ENCODE data around the gene ATG101. TPM values are rescaled to one million over a fixed set of nuclear protein-coding genes. Genes with fewer than 3 reads are reported as not detected.

The ATG101 gene
- total and polyA plus RNA-seq, 4 donors, result 12.9 to 31.8 (median 29.4) TPM

- Histone ChIP-seq H3K4me1 (ENCODE audit: control insufficient read depth in 4 of 4, insufficient read depth in 4 of 4, low read length in 3 of 4) (peaks cover 0 to 5% (median 3%) of the 10 kb centered on the region in 4 donors), H3K9ac (ENCODE audit: low read depth in 1 of 2, low read length in 2 of 2) (no peak overlapping the region), H3K27me3 (ENCODE audit: control insufficient read depth in 4 of 4, insufficient read depth in 4 of 4, low read length in 3 of 4) (no peaks in the 10 kb centered on the region), H3K9me3 (ENCODE audit: control insufficient read depth in 4 of 4, low read length in 3 of 4) (no peaks in the 10 kb centered on the region), H3K27ac (ENCODE audit: low read depth in 1 of 2, low read length in 2 of 2) (peak overlapping the region in 1 of 2 donors; percentile 19), H3K4me3 (ENCODE audit: low read depth in 1 of 3, low read length in 3 of 3) (no peak overlapping the region), H3K36me3 (ENCODE audit: control insufficient read depth in 4 of 4, insufficient read depth in 3 of 4, low read depth in 1 of 4, low read length in 3 of 4) (no peaks in the 10 kb centered on the region)
- DNase-seq (ENCODE audit: low spot score), result no peak
- TF ChIP-seq RAD21 (IDR thresholded peaks at IDR 0.05) (no peak), EGR1 (IDR thresholded peaks at IDR 0.05; ENCODE audit: low read depth in 2 of 2) (no peak), TAF1 (conservative IDR thresholded peaks at IDR 0.05) (no peak), YY1 (IDR thresholded peaks at IDR 0.05) (no peak), HNF4G (IDR thresholded peaks at IDR 0.05) (no peak), ZBTB33 (IDR thresholded peaks at IDR 0.05) (no peak), GABPA (IDR thresholded peaks at IDR 0.05 in 1 of 2, conservative IDR thresholded peaks at IDR 0.05 in 1 of 2) (no peak), NR2F2 (IDR thresholded peaks at IDR 0.05) (no peak), RXRA (IDR thresholded peaks at IDR 0.05) (no peak), ATF3 (IDR thresholded peaks at IDR 0.05) (no peak), HNF4A (conservative IDR thresholded peaks at IDR 0.05) (no peak), JUND (IDR thresholded peaks at IDR 0.05) (no peak)
- 80% methylated on average over 6 of the region's 6 CpGs for WGBS
Observed at GRCh38 chr12:52038447-52038846, 31.3 kb upstream of the ATG101 start.

- peaks cover 0 to 9% (median 6%) of the 10 kb centered on the region in 4 donors for H3K4me1 ChIP-seq (ENCODE audit: control insufficient read depth in 4 of 4, insufficient read depth in 4 of 4, low read length in 3 of 4)
- no peak overlapping the region for H3K27ac ChIP-seq (ENCODE audit: low read depth in 1 of 2, low read length in 2 of 2)
Observed at GRCh38 chr12:52041035-52041434, 28.7 kb upstream of the ATG101 start.

GRCh38 chr12:52041695-52042123, 28.1 kb upstream of the ATG101 start:
- Histone ChIP-seq H3K9me3 (ENCODE audit: control insufficient read depth in 4 of 4, low read length in 3 of 4) (no peaks in the 10 kb centered on the region), H3K9ac (ENCODE audit: low read depth in 1 of 2, low read length in 2 of 2) (no peak overlapping the region), H3K4me1 (ENCODE audit: control insufficient read depth in 4 of 4, insufficient read depth in 4 of 4, low read length in 3 of 4) (peaks cover 0 to 7% (median 3%) of the 10 kb centered on the region in 4 donors), H3K36me3 (ENCODE audit: control insufficient read depth in 4 of 4, insufficient read depth in 3 of 4, low read depth in 1 of 4, low read length in 3 of 4) (no peaks in the 10 kb centered on the region), H3K4me3 (ENCODE audit: low read depth in 1 of 3, low read length in 3 of 3) (no peak overlapping the region), H3K27ac (ENCODE audit: low read depth in 1 of 2, low read length in 2 of 2) (no peak overlapping the region), H3K27me3 (ENCODE audit: control insufficient read depth in 4 of 4, insufficient read depth in 4 of 4, low read length in 3 of 4) (no peaks in the 10 kb centered on the region)
- TF ChIP-seq REST (IDR thresholded peaks at IDR 0.05) (peak; percentile 28), GABPA (IDR thresholded peaks at IDR 0.05 in 1 of 2, conservative IDR thresholded peaks at IDR 0.05 in 1 of 2) (no peak)
- 73% methylated on average over 6 of the region's 6 CpGs for WGBS
- DNase-seq (ENCODE audit: low spot score), result no peak

More at GRCh38 chr12:52041035-52041434, 28.7 kb upstream of the ATG101 start:
- H3K27me3 ChIP-seq (ENCODE audit: control insufficient read depth in 4 of 4, insufficient read depth in 4 of 4, low read length in 3 of 4), result no peaks in the 10 kb centered on the region
- 83% methylated on average over 3 of the region's 3 CpGs for WGBS
- H3K9me3 ChIP-seq (ENCODE audit: control insufficient read depth in 4 of 4, low read length in 3 of 4), result no peaks in the 10 kb centered on the region
- TF ChIP-seq RXRA (IDR thresholded peaks at IDR 0.05) (no peak), JUND (IDR thresholded peaks at IDR 0.05) (no peak), NR2F2 (IDR thresholded peaks at IDR 0.05) (no peak)
- no peaks in the 10 kb centered on the region for H3K36me3 ChIP-seq (ENCODE audit: control insufficient read depth in 4 of 4, insufficient read depth in 3 of 4, low read depth in 1 of 4, low read length in 3 of 4)
- no peak for DNase-seq (ENCODE audit: low spot score)
- no peak overlapping the region for H3K9ac ChIP-seq (ENCODE audit: low read depth in 1 of 2, low read length in 2 of 2)
- H3K4me3 ChIP-seq (ENCODE audit: low read depth in 1 of 3, low read length in 3 of 3), result no peak overlapping the region

All from liver (tissue), 9 donors.